HG02938 (cell line): Measurements from ENCODE around the gene RIC8A.

Experiments used
- ATAC-seq: cut with Tn5 transposase; IDR thresholded peaks from one replicate; pipeline ENCODE4 v1.9.1; 2021; ENCODE audit warnings: mild to moderate bottlenecking, moderate library complexity; ENCODE audit not compliant: unreplicated experiment

Gene RIC8A

GRCh38 chr11:240315-240714, 32.8 kb downstream of the RIC8A start:
- ATAC-seq = no peak

DNA sequence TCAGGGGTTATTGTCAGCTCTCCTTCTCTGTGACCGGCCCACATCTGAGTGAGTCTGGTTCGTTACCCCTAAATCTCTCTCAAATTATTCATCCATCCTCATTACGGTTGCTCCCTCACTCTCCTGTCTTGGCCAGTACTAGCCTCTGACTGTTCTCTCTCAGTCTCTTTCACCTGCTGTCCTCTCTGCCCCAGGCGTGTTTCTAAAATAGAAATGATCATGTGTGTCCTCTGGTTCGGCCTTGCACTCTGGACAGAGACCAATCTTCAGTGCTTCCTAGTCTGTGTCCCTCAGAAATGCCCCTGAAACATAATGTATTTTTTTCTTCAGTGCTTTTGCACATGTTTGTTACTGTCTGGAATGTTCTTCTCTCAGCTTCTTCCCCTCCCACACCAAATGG, 34.1 kb downstream of the RIC8A start:
- no peak for ATAC-seq

DNA sequence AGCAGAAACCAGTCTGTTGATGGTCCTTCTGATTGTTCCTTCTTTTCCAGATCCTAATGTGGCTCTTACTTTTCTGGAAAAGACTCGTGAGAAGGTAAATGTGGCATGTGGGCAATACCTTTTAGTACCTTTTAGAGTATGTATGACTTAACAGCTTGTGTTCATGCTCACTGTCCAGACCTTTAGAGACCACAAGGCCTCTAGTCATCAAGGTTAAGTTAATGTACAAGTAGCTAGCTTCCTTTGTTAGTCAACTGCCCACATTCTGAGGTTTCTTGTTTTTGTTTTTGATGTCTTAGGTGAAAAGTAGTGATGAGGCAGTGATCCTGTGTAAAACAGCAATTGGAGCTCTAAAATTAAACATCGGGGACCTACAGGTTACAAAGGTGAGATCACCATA, 36.9 kb downstream of the RIC8A start:
- ATAC-seq = no peak

DNA sequence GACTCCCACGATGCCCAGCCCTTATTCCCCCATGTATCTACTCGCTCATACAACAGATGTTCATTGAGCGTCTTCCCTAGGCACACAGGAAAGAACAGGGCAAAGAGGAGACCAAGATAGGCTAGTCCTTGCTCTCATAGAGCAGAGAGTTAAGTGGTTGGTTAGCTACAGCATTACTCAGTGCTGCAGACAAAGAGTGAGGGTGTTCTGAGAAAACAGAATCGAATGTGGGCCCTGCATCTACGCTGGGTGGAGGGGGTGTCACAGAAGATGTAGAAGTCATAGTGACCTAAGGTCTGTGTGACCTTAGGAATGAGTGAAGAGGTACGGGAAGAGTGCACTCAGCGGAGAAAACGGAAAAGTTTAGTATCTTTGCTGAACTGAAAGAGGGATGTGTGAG, 41.6 kb downstream of the RIC8A start:
- ATAC-seq = no peak

GRCh38 chr11:250274-250673, 42.8 kb downstream of the RIC8A start:
- ATAC-seq = no peak

- ATAC-seq = no peak
Observed at GRCh38 chr11:250740-251299, 43.3 kb downstream of the RIC8A start.

DNA sequence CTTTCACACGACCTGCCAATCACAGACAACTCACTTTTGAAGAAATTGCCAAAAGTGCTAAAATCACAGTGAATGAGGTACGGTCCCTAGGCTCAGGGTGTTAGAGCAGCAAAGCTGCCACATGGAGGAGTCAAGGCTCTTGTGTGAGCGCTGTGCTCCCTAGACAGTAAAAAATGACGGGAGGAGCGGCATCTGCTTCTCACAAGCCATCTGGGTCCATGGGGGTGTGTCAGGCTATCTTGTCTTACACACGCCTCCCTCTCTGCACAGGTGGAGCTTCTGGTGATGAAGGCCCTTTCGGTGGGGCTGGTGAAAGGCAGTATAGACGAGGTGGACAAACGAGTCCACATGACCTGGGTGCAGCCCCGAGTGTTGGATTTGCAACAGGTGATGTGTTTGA, 44.0 kb downstream of the RIC8A start:
- ATAC-seq = no peak

DNA sequence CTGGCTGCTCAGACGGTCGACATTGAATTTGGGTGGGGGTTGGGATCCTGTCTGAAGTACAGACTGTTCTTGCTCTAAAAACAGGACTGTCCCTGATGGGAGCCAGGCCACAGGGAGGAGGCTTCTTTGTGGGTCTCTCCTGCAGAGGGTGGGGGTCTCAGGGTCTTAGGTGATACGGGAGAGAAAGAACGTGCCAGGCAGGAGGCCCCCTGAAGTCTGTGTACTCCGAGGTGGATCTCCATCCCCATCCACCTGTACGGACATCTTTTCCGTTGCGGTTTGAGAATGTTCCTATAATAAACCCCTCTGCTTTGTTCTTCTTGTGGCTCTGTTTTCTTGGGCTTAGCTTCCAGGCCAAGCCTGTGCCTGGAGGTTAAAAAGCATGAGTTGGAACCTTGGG, 45.2 kb downstream of the RIC8A start:
- ATAC-seq = no peak

GRCh38 chr11:253160-253885, 45.8 kb downstream of the RIC8A start:
- ATAC-seq = no peak

- ATAC-seq = no peak
Observed at GRCh38 chr11:253886-254270, 46.4 kb downstream of the RIC8A start.

DNA sequence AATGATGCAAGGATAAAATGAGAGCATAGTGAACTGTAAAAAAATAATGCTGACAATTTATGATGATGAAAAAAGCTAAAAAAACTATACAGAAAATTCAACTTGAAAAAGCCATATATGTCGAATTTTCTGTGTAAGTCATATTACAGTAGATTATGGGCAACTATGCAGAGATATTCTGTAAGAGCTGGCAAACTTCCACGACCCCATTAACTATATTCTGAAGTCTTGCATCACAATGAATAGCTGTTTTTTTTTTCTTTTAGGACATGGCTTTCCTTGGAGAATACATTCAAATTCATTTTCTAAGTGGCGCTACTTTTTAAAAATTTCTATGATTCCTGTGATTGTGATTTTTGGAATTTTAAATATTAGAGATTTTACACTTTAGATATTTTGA, 47.7 kb downstream of the RIC8A start:
- ATAC-seq = no peak

GRCh38 chr11:255816-256215, 48.3 kb downstream of the RIC8A start:
- no peak for ATAC-seq

GRCh38 chr11:256952-257737, 49.6 kb downstream of the RIC8A start:
- no peak for ATAC-seq

- ATAC-seq = no peak
Observed at GRCh38 chr11:257766-258493, 50.4 kb downstream of the RIC8A start.

DNA sequence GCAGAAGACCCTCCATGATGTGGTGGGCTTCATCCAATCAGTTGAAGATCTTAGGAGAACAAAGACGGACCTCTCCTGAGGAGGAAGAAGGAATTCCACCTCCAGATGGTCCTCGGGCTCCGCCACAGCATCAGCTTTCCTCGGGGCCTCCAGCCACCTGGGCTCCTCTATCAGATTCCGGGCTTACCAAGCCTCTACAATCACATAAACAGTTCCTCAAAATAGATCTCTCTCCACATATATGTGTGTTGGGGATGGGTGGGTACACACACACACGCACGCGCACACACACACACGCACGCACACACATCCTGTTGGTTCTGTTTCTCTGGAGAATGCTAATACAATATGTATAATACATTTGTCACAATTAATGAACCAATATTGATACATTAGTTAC, 51.9 kb downstream of the RIC8A start:
- no peak for ATAC-seq

GRCh38 chr11:261624-262023, 54.1 kb downstream of the RIC8A start:
- ATAC-seq = no peak
